NCI-H345 treated with DMSO at 0.1 percent for 48 hours (cell line): ENCODE results near the gene MFSD11.
A peak's percentile ranks its signal among the peaks of the same experiment; 100 is the strongest.
"Not testable (repeated sequence)": the region's sequence is repeated elsewhere in the genome, so short reads cannot be mapped to it uniquely, and the experiment has no call there.

Experiments
- DNase-seq: peaks from one replicate; lab custom pipeline; 2025; ENCODE audit not compliant: unreplicated experiment; lab: John Stamatoyannopoulos, UW

The MFSD11 gene

DNA sequence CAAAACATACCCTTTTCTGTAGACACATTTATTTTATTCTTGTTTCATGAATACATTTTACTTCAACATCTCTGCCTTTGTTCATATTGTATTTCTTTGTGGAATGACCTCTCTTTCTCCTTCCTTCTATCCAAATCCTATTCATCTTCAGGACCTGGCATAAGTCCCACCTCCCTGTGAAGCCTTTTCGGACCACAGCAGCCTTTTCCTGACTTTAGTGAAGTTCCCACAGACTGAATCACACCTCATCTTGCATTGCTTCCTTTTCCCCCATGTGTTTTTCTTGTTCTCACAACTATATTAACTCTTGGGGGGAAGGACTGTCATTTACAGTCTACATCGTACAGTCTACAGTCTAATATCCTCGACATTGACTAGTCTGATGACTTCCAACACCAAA lies 58.2 kb downstream of the MFSD11 start:
- DNase-seq: no peak

GRCh38 chr17:76797241-76797840 lies 59.4 kb downstream of the MFSD11 start:
- DNase-seq: no peak

DNA sequence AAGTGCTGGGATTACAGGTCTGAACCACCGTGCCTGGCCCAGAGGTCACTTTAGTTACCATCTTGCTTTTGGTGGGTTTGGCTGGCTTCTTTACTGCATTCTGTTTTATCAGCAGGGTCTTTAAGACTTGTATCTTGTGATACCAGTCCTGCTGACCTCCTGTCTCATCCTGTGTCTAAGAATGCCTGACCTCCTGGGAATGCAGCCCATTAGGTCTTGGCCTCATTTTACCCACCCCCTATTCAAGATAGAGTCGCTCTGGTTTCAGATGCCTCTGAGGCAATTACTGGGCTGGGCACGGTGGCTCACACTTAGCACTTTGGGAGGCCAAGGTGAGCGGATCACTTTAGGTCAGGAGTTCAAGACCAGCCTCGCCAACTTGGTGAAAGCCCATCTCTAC lies 63.8 kb downstream of the MFSD11 start:
- DNase-seq: no peak

- DNase-seq: no peak
Observed at GRCh38 chr17:76805319-76805718, 67.4 kb downstream of the MFSD11 start.

- DNase-seq: not testable (repeated sequence)
Observed at GRCh38 chr17:76806151-76806550, 68.2 kb downstream of the MFSD11 start.

DNA sequence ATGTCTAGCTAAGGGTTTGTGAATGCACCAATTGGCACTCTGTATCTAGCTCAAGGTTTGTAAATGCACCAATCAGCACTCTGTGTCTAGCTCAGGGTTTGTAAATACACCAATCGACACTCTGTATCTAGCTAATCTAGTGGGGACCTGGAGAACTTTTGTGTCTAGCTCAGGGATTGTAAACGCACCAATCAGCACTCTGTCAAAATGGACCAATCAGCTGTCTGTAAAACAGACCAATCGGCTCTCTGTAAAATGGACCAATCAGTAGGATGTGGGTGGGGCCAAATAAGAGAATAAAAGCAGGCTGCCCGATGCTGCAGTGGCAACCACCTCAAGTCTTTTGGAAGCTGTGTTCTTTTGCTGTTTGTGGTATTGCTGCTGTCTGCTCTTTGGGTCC lies 68.8 kb downstream of the MFSD11 start:
- DNase-seq: not testable (repeated sequence)

DNA sequence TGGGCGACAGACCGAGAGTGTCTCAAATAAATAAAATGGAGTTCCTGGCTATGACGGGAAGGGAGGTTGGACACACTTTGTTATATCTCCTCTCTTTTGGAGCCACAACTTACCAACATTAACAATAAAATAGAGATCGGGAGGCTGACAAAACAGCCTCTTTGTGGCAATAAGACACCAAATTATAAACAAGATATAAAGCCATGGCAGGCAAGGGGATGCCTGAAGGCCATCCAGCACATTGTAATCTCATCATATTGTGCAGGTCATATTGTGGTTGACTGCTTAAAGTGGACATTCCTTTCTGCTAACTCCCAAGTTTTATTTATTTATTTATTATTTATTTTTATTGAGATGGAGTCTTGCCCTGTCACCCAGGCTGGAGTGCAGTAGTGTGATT lies 70.4 kb downstream of the MFSD11 start:
- no peak for DNase-seq

GRCh38 chr17:76810956-76811355 lies 73.0 kb downstream of the MFSD11 start:
- peak; percentile 73 for DNase-seq

DNA sequence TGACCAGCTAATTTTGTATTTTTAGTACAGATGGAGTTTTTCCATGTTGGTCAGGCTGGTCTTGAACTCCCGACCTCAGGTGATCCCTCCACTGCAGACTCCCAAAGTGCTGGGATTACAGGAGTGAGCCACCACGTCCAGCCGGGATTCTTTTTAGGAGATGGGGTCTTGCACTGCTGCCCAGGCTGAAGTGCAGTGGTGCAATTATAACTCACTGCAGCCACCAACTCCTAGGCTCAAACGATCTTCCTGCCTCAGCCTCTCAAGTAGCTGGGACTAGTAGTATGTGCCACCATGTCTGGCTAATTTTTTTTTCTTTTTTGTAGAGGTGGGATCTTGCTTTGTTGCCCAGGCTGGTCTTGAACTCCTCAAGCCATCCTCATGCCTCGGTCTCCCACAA lies 73.9 kb downstream of the MFSD11 start:
- DNase-seq: no peak

- no peak for DNase-seq
Observed at GRCh38 chr17:76812263-76812662, 74.3 kb downstream of the MFSD11 start.

- no peak for DNase-seq
Observed at GRCh38 chr17:76812968-76813367, 75.0 kb downstream of the MFSD11 start.

DNA sequence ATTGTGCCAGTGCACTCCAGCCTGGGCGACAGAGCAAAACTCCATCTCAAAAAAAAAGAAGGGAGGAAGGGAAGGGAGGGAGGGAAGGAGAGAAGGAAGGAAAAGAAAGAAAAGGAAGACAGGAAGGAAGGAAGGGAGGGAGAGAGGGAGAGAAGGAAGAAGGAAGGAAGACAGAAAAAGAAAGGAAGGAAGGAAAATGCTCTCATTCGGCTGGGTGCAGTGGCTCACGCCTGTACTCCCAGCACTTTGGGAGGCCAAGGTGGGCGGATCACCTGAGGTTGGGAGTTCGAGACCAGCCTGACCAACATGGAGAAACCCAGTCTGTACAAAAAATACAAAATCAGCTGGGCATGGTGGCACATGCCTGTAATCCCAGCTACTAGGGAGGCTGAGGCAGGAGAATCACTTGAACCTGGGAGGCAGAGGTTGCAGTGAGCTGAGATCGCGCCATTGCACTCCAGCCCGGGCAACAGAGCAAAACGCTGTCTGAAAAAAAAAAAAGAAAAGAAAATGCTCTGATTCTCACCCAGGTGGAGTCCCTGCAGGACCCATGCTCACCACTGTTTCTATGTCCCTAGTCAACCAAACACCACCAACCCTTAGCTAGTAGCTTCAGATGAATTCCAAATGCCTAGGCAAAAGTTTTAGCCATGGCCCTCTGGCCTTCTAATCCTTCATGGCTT lies 78.1 kb downstream of the MFSD11 start:
- not testable (repeated sequence) for DNase-seq

GRCh38 chr17:76816590-76817135 lies 78.7 kb downstream of the MFSD11 start:
- peak; percentile 47 for DNase-seq

GRCh38 chr17:76820039-76820438 lies 82.1 kb downstream of the MFSD11 start:
- DNase-seq: peak; percentile 92

DNA sequence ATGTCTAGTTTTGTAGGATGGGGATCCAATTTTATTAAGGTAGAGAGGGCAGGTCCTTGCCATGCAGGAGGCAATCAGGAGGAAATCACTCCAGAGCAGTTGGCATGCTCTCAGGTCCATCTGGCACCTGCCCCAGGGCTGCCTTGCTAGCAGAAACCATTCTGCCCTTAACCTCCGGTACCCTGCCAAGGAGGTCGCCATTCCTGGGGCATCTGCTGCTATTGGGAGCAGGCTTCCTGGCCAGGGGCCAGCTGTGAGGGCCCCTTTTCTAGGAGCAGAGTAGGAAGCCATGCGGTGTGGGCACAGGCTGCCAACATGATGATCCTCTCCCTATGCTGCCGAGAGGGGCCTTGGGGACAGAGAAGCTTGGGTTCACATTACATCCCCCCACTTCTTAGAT lies 82.6 kb downstream of the MFSD11 start:
- peak; percentile 92 for DNase-seq

DNA sequence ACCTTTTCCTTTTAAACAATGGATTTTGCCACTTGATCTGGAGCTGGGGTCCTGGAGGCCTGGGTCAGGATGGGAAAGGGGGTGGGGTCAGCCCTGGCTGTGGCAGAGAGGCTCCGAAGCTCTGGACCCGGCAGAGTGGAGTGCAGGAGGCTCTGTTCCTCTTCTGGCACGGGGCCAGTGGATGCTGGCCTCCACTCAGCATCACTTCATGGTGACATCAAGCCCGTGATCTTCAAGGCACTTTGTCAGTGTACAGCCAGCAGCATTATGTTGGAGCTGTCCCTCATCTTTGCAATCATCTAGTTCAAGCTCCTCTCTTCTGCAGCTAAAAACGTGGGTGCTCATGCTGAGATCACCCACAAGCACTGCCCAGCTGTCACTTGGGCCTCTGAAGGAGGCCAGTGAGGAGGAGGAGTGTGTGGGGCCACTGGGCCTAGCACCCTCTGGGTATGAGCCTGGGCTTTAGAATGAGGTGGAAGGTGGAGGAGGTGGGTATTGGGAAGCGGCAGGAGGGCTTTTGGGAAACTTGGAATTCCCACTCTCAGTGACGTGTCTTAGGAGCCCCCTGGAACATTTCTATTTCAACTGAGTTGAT lies 84.4 kb downstream of the MFSD11 start:
- no peak for DNase-seq

- DNase-seq: no peak
Observed at GRCh38 chr17:76824093-76824492, 86.2 kb downstream of the MFSD11 start.

DNA sequence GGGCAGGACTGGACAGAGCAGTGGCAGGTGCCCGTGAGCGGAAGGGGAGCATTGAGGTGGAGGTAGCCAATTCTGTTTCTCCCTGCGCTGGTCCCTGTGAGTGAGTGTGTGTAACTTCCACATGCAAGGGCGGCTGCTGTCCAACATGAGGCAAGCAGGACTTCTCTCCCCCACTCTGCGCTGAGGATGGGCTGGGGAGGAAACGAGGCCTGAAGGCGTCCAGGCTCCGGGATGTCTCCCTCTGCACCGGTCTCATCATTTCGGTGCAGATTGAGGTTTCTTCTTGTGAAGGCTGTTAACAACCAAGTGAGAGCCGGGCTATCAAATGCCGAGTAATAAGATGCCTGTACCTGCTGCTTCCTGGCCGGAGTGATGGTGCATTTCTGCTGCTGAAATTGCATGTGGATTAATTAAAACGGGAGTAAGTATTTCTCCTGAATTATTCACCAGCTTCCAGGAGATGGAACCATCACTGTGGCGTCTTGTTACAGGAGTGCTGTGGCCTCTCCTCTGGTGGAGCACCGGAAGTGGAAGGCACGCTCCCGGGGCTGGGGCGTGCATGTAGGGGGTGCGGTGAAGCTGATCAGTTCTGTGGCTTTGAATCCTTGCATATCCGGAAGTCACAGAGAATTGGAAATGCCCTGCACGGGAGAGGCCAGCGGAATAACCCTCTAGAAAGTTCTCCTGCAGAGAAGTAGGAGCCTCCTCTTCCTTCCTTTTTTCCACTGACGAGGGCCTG lies 88.6 kb downstream of the MFSD11 start:
- DNase-seq: no peak

DNA sequence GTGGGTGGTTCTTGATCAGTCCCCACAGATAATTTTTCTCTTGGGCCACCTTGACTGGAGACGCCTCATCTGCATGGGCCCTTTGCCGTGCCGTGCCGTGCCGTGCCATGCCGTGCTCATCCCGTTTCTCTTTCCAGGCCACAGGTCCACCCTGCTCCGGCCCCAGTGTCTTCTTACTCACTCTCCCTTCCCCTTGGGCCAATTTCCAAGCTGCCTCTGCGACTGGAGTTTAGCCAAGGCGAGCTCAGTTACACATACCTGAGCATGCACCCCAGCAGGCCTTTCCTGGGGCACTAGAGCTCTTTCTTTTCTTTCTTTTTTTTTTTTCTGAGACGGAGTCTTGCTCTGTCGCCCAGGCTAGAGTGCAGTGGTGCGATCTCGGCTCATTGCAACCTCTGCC lies 89.8 kb downstream of the MFSD11 start:
- DNase-seq: no peak
